ENCODE data around the gene PRTFDC1. TPM values are rescaled to one million over a fixed set of nuclear protein-coding genes. Genes with fewer than 3 reads are reported as not detected.
"Not testable (repeated sequence)": the region's sequence is repeated elsewhere in the genome, so short reads cannot be mapped to it uniquely, and the experiment has no call there.

PRTFDC1 gene
- total and polyA plus RNA-seq, 2 of the 8 experiments (the other 6 are each of a cell fraction or from before 2014, with no cell fraction given): 5.9 to 6.6 TPM

GRCh38 chr10:24920192-24920591, 32.2 kb downstream of the PRTFDC1 start:
- H3K14ac ChIP-seq (ENCODE audit: insufficient read length); H2AFZ ChIP-seq (ENCODE audit: low read length); H2BK15ac ChIP-seq (ENCODE audit: low read length); H2BK20ac ChIP-seq (ENCODE audit: low read length); H3K4ac ChIP-seq (replicated peaks; ENCODE audit: insufficient read length, low read depth, low read length); H3K9ac ChIP-seq (replicated peaks in 1 of 4; ENCODE audit: extremely low read depth in 1 of 4, low read depth in 3 of 4, low read length in 3 of 4); H3K36me3 ChIP-seq (ENCODE audit: control insufficient read depth in 2 of 4, insufficient read depth in 4 of 4, low read length in 3 of 4); DNase-seq (ENCODE audit: low read depth in 1 of 2, low spot score in 2 of 2); H2BK120ac ChIP-seq (replicated peaks; ENCODE audit: low read depth, low read length); H2BK5ac ChIP-seq (ENCODE audit: low read depth, low read length); H3K27me3 ChIP-seq (replicated peaks in 1 of 4; ENCODE audit: control insufficient read depth in 3 of 4, extremely low read depth in 1 of 4, insufficient read depth in 3 of 4, low read length in 3 of 4); H2AK5ac ChIP-seq (ENCODE audit: low read depth, low read length); H3K9me3 ChIP-seq (ENCODE audit: insufficient read depth in 2 of 2, low read depth in 1 of 2, low read length in 1 of 2); H3K4me2 ChIP-seq (ENCODE audit: insufficient read depth in 1 of 2, low read depth in 2 of 2, low read length in 2 of 2); H3K56ac ChIP-seq (replicated peaks; ENCODE audit: insufficient read length, low read depth, low read length); H3K79me2 ChIP-seq (ENCODE audit: control insufficient read depth in 1 of 2, insufficient read depth in 2 of 2, low read length in 2 of 2); H3K18ac ChIP-seq (ENCODE audit: extremely low read depth, low read length); H4K20me1 ChIP-seq (replicated peaks in 1 of 2; ENCODE audit: control insufficient read depth in 1 of 2, insufficient read depth in 2 of 2, low read length in 2 of 2); H3K79me1 ChIP-seq (ENCODE audit: low read depth, low read length); H2BK12ac ChIP-seq (ENCODE audit: low read depth, low read length); H4K91ac ChIP-seq (replicated peaks; ENCODE audit: insufficient read length, low read length); H3K4me3 ChIP-seq (ENCODE audit: extremely low read depth in 1 of 4, insufficient read depth in 2 of 4, low read depth in 3 of 4, low read length in 4 of 4); H3K23ac ChIP-seq (ENCODE audit: insufficient read length); H3K23me2 ChIP-seq (ENCODE audit: low read depth, low read length); H3K27ac ChIP-seq (ENCODE audit: low read depth, low read length); H4K8ac ChIP-seq (ENCODE audit: extremely low read depth, insufficient read depth, low read length); POLR2A ChIA-PET (ENCODE audit: partially characterized antibody); H4K5ac ChIP-seq (ENCODE audit: insufficient read length, low read depth, low read length); FAIRE-seq; H3K4me1 ChIP-seq (replicated peaks in 1 of 4; ENCODE audit: control insufficient read depth in 3 of 4, insufficient read depth in 4 of 4, low read length in 3 of 4): not testable (repeated sequence)
- 94% methylated on average over 2 of the region's 2 CpGs; no CpG with 5 or more reads in 1 of the 2 experiments for WGBS, 2 experiments (ENCODE audit: extremely low coverage in 1 of 2, insufficient coverage in 1 of 2, insufficient read length in 1 of 2, insufficient replicate concordance in 2 of 2, low coverage in 1 of 2, low lambda C conversion rate in 2 of 2, missing lambda C conversion rate in 1 of 2)
- CTCF ChIA-PET (ENCODE audit: partially characterized antibody): interaction anchor here (0.7 kb wide), 1 partner anchor 29 kb away, joined by 3 read pairs; no protein-coding TSS in a partner anchor

- H3K9ac ChIP-seq (replicated peaks in 1 of 4; ENCODE audit: extremely low read depth in 1 of 4, low read depth in 3 of 4, low read length in 3 of 4); H3K36me3 ChIP-seq (ENCODE audit: control insufficient read depth in 2 of 4, insufficient read depth in 4 of 4, low read length in 3 of 4); H4K8ac ChIP-seq (ENCODE audit: extremely low read depth, insufficient read depth, low read length); H2BK20ac ChIP-seq (ENCODE audit: low read length); H3K56ac ChIP-seq (replicated peaks; ENCODE audit: insufficient read length, low read depth, low read length); H2BK120ac ChIP-seq (replicated peaks; ENCODE audit: low read depth, low read length); POLR2A ChIA-PET (ENCODE audit: partially characterized antibody); CTCF ChIA-PET (ENCODE audit: partially characterized antibody); H2BK5ac ChIP-seq (ENCODE audit: low read depth, low read length); H3K9me3 ChIP-seq (ENCODE audit: insufficient read depth in 2 of 2, low read depth in 1 of 2, low read length in 1 of 2); H2AFZ ChIP-seq (ENCODE audit: low read length); H4K91ac ChIP-seq (replicated peaks; ENCODE audit: insufficient read length, low read length); H3K4me3 ChIP-seq (ENCODE audit: extremely low read depth in 1 of 4, insufficient read depth in 2 of 4, low read depth in 3 of 4, low read length in 4 of 4); H4K5ac ChIP-seq (ENCODE audit: insufficient read length, low read depth, low read length); H3K27me3 ChIP-seq (replicated peaks in 1 of 4; ENCODE audit: control insufficient read depth in 3 of 4, extremely low read depth in 1 of 4, insufficient read depth in 3 of 4, low read length in 3 of 4); H3K4me1 ChIP-seq (replicated peaks in 1 of 4; ENCODE audit: control insufficient read depth in 3 of 4, insufficient read depth in 4 of 4, low read length in 3 of 4); H4K20me1 ChIP-seq (replicated peaks in 1 of 2; ENCODE audit: control insufficient read depth in 1 of 2, insufficient read depth in 2 of 2, low read length in 2 of 2); H3K14ac ChIP-seq (ENCODE audit: insufficient read length); H3K4me2 ChIP-seq (ENCODE audit: insufficient read depth in 1 of 2, low read depth in 2 of 2, low read length in 2 of 2); H3K23me2 ChIP-seq (ENCODE audit: low read depth, low read length); H3K79me1 ChIP-seq (ENCODE audit: low read depth, low read length); DNase-seq (ENCODE audit: low read depth in 1 of 2, low spot score in 2 of 2); H2AK5ac ChIP-seq (ENCODE audit: low read depth, low read length); H3K18ac ChIP-seq (ENCODE audit: extremely low read depth, low read length); FAIRE-seq; H3K79me2 ChIP-seq (ENCODE audit: control insufficient read depth in 1 of 2, insufficient read depth in 2 of 2, low read length in 2 of 2); H2BK15ac ChIP-seq (ENCODE audit: low read length); H3K23ac ChIP-seq (ENCODE audit: insufficient read length); H2BK12ac ChIP-seq (ENCODE audit: low read depth, low read length); H3K27ac ChIP-seq (ENCODE audit: low read depth, low read length); H3K4ac ChIP-seq (replicated peaks; ENCODE audit: insufficient read length, low read depth, low read length): not testable (repeated sequence)
- 100% methylated on average over 1 of the region's 1 CpG; no CpG with 5 or more reads in 1 of the 2 experiments for WGBS, 2 experiments (ENCODE audit: extremely low coverage in 1 of 2, insufficient coverage in 1 of 2, insufficient read length in 1 of 2, insufficient replicate concordance in 2 of 2, low coverage in 1 of 2, low lambda C conversion rate in 2 of 2, missing lambda C conversion rate in 1 of 2)
These were observed 32.8 kb downstream of the PRTFDC1 start for GRCh38 chr10:24919629-24920028.

All from H1 (cell line).